OCI-LY3 (cell line): ENCODE data around the gene OSER1.

ENCODE experiments used
- H2AFZ ChIP-seq: fragments of 200-600, 300-600 bp; shearing (Covaris generic); 2 replicates; pipeline ENCODE4 v1.6.0; 2014; ENCODE audit warnings: antibody characterized with exemption, low read depth, low read length
- H3K27ac ChIP-seq: fragments of 200-600, 300-600 bp; sonication (generic); 2 replicates; pipeline ENCODE4 v1.5.1; 2014; ENCODE audit warnings: mild to moderate bottlenecking, low read length, moderate library complexity, mixed read lengths
- H3K27me3 ChIP-seq: fragments of 200-600, 300-600 bp; sonication (generic); 2 replicates; pipeline ENCODE4 v1.6.1; 2014; ENCODE audit warnings: low read depth, low read length, mixed read lengths
- H3K36me3 ChIP-seq: fragments of 200-600, 300-600 bp; sonication (generic); replicated peaks from 2 replicates; pipeline ENCODE3; 2014; ENCODE audit warnings: low read depth, low read length, mixed read lengths
- H3K4me1 ChIP-seq: fragments of 300-600, 200-600 bp; sonication (generic); 2 replicates; pipeline ENCODE4 v1.6.1; 2014; ENCODE audit warnings: low read length, mixed read lengths
- H3K4me2 ChIP-seq: fragments of 200-600, 300-600 bp; sonication (generic); 2 replicates; pipeline ENCODE4 v1.6.1; 2014; ENCODE audit warnings: low read length, mixed read lengths
- H3K4me3 ChIP-seq: fragments of 300-600, 200-600 bp; sonication (generic); 2 replicates; pipeline ENCODE4 v1.5.1; 2014; ENCODE audit warnings: antibody characterized with exemption, mild to moderate bottlenecking, low read length, moderate library complexity
- H3K79me2 ChIP-seq: fragments of 300-600, 200-600 bp; shearing (Covaris generic); 2 replicates; pipeline ENCODE4 v1.6.1; 2014; ENCODE audit warnings: mild to moderate bottlenecking, low read length, mixed read lengths
- H3K9ac ChIP-seq: fragments of 300-600, 200-600 bp; shearing (Covaris generic); 2 replicates; pipeline ENCODE4 v1.6.0; 2014; ENCODE audit warnings: mild to moderate bottlenecking, low read length, moderate library complexity
- H3K9me3 ChIP-seq: fragments of 200-600, 300-600 bp; shearing (Covaris generic); 2 replicates; pipeline ENCODE4 v1.6.1; 2014; ENCODE audit warnings: low read length, mixed read lengths; ENCODE audit not compliant: insufficient read depth
- H4K20me1 ChIP-seq: fragments of 200-600, 300-600 bp; sonication (generic); 2 replicates; pipeline ENCODE4 v1.6.1; 2016; ENCODE audit warnings: low read length, mixed read lengths; ENCODE audit not compliant: insufficient read depth
- CTCF ChIP-seq: fragments of 200-600, 300-600 bp; sonication (generic); IDR thresholded peaks from 2 replicates; pipeline ENCODE4 v1.5.1; 2014; ENCODE audit warnings: antibody characterized with exemption, low read length, low read depth
- EZH2phosphoT487 ChIP-seq: fragments of 200-600 bp; shearing (Covaris generic); IDR thresholded peaks from 2 replicates; pipeline ENCODE4 v1.6.1; 2018; ENCODE audit warnings: antibody characterized with exemption, mixed run types, low read depth

Gene OSER1

GRCh38 chr20:44231713-44232468 is 21.3 kb upstream of the OSER1 start:
- Histone ChIP-seq H3K4me1 (no peaks in the 10 kb centered on the region), H3K27me3 (no peaks in the 10 kb centered on the region), H4K20me1 (no peaks in the 10 kb centered on the region), H3K79me2 (no peaks in the 10 kb centered on the region), H2AFZ (no peak overlapping the region), H3K27ac (no peak overlapping the region), H3K9ac (no peak overlapping the region), H3K36me3 (no peaks in the 10 kb centered on the region), H3K4me2 (no peak overlapping the region), H3K9me3 (no peaks in the 10 kb centered on the region), H3K4me3 (no peak overlapping the region)
- TF ChIP-seq EZH2phosphoT487 (no peak), CTCF (no peak)

DNA sequence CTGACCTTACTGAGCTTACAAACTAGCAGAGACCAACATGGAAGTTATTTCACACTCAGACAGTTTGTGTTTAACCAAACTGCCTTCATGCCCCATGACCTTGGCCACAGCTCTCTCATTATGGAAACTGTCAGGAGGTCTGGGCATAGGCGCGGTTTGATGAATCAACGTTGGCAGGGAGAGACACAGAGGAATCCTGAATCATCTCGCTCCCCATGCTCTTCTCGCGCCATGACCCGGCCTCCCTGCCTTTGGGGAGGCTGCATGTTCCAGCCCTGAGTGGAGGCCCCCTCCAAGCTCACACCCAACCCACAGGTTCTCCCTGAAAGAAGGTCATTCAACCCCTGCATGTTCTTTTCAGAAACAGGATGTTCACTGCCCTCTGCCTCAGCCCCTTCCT is 20.6 kb upstream of the OSER1 start:
- Histone ChIP-seq H3K4me2 (no peak overlapping the region), H3K9me3 (no peaks in the 10 kb centered on the region), H3K27me3 (no peaks in the 10 kb centered on the region), H3K4me1 (no peaks in the 10 kb centered on the region), H3K27ac (no peak overlapping the region), H3K36me3 (no peaks in the 10 kb centered on the region), H4K20me1 (no peaks in the 10 kb centered on the region), H2AFZ (no peak overlapping the region), H3K9ac (no peak overlapping the region), H3K4me3 (no peak overlapping the region), H3K79me2 (no peaks in the 10 kb centered on the region)
- TF ChIP-seq EZH2phosphoT487 (no peak), CTCF (no peak)

DNA sequence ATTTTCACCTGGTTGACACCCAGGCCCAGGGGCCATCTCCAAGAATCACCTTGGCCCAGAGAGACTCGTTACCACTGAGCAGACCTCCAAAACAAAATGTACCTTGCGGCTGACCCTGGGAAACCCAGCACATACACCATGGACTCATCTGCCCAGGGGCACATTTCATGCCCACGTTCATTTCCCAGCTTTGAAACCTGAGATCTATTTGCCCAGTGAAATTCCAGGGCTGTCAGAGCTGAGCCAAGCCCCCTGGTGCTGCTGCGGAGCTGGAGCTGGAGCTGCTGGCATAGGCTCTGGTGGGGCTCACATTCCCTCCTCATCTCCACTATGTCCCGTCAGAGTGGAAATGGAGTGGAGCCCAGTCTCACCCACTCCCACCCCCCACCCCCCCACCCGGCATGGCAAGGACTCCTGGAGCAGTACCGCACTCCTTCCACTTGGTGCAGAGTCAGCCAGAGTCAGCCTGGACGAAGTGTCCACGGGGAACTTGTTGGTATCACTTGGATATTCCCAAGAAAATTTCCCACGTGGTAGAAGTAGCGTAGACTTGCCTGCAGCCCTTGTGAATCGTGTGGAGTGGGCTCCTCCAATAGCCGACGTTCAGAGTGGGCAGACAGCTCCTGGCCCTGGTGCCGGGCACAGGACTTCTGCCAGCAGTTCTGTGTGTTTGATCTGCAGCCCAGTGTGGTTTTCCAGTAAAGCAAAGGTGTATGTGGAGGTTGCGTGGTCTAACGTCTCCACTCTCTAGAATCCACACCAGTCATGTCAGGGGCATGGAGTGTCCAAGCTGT is 18.1 kb upstream of the OSER1 start:
- no peak overlapping the region for H3K4me3 ChIP-seq
- H3K4me1 ChIP-seq: no peaks in the 10 kb centered on the region
- no peak overlapping the region for H3K9ac ChIP-seq
- no peaks in the 10 kb centered on the region for H3K9me3 ChIP-seq
- H4K20me1 ChIP-seq: no peaks in the 10 kb centered on the region
- H3K4me2 ChIP-seq: no peak overlapping the region
- no peaks in the 10 kb centered on the region for H3K79me2 ChIP-seq
- no peaks in the 10 kb centered on the region for H3K36me3 ChIP-seq
- TF ChIP-seq CTCF (no peak), EZH2phosphoT487 (no peak)
- no peak overlapping the region for H2AFZ ChIP-seq
- H3K27me3 ChIP-seq: no peaks in the 10 kb centered on the region
- H3K27ac ChIP-seq: no peak overlapping the region

DNA sequence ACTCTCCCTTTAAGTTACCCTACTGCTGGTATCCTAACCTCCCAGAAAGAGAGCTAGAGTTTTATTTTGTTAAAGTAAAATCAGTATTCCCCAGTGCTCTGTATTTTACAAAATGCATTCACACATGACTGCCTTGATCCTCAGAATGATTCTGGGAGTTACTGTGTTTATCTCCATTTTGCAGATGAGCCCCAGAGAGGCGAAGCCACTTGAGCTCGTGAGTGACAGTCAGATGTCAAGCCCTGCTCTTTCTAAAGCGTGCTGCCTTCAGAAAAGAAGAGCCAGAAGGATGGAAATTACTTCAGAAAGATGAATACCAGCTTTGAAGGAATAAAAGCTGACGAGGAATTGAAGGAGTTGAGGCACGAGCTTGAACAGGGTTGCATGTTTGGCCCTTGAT is 14.1 kb upstream of the OSER1 start:
- Histone ChIP-seq H3K4me1 (no peaks in the 10 kb centered on the region), H2AFZ (no peak overlapping the region), H3K27ac (no peak overlapping the region), H4K20me1 (no peaks in the 10 kb centered on the region), H3K4me2 (no peak overlapping the region), H3K9ac (no peak overlapping the region), H3K36me3 (no peaks in the 10 kb centered on the region), H3K27me3 (no peaks in the 10 kb centered on the region), H3K9me3 (no peaks in the 10 kb centered on the region), H3K4me3 (no peak overlapping the region), H3K79me2 (no peaks in the 10 kb centered on the region)
- no peak for TF ChIP-seq EZH2phosphoT487
- TF ChIP-seq CTCF: no peak
